Small intestine (tissue), 16 donors: Measurements from ENCODE around the gene SCUBE2. TPM values are rescaled to one million over a fixed set of nuclear protein-coding genes. Genes with fewer than 3 reads are reported as not detected.

Experiments used
- DNase-seq, 2 donors: peaks; one replicate each; pipeline versions ENCODE4 v3.0.0 to v3.0.0-alpha.2; 2013
- FAIRE-seq: peaks from 2 replicates; lab custom pipeline; 2012; peaks lifted over from hg19 to GRCh38; lab: Jason Lieb, UNC
- H3K27ac ChIP-seq, 3 donors: one replicate each; pipeline ENCODE4 v1.5.1; 2013; ENCODE audit warnings: low read length in 2 of 3, mild to moderate bottlenecking in 2 of 3, control low read depth in 1 of 3, inconsistent platforms in 1 of 3, low read depth in 1 of 3, moderate library complexity in 1 of 3
- H3K27me3 ChIP-seq, 3 donors: one replicate each; pipeline ENCODE4 v1.6.1; 2013; ENCODE audit warnings: low read length in 3 of 3, inconsistent platforms in 1 of 3; ENCODE audit not compliant: control insufficient read depth in 3 of 3, insufficient read depth in 3 of 3
- H3K36me3 ChIP-seq, 3 donors: one replicate each; pipeline ENCODE4 v1.6.1; 2013; ENCODE audit warnings: low read length in 3 of 3, inconsistent platforms in 1 of 3, low read depth in 1 of 3, mild to moderate bottlenecking in 1 of 3, moderate library complexity in 1 of 3; ENCODE audit not compliant: control insufficient read depth in 3 of 3, insufficient read depth in 2 of 3
- H3K4me1 ChIP-seq, 3 donors: one replicate each; pipeline ENCODE4 v1.6.1; 2013; ENCODE audit warnings: low read length in 2 of 3, inconsistent platforms in 1 of 3, low read depth in 1 of 3, mild to moderate bottlenecking in 1 of 3, moderate library complexity in 1 of 3; ENCODE audit not compliant: control insufficient read depth in 3 of 3, insufficient read depth in 2 of 3
- H3K4me3 ChIP-seq, 3 donors: one replicate each; pipeline ENCODE4 v1.5.1; 2013; ENCODE audit warnings: low read length in 3 of 3, control low read depth in 1 of 3, inconsistent platforms in 1 of 3, low read depth in 1 of 3, mild to moderate bottlenecking in 1 of 3, moderate library complexity in 1 of 3
- H3K9me3 ChIP-seq, 2 donors: one replicate each; pipeline ENCODE4 v1.6.1; 2013; ENCODE audit warnings: low read depth in 1 of 2, low read length in 1 of 2; ENCODE audit not compliant: control insufficient read depth in 2 of 2, insufficient read depth in 1 of 2
- WGBS, 3 donors: extraction: QIAGEN DNeasy Blood & Tissue Kit; methylation state at CpG; one replicate each; pipeline ENCODE4 v1.1.7; 2013; 5-methylcytosine and 5-hydroxymethylcytosine counted together
- long read RNA-seq, 10 donors: transcript quantifications; one replicate each; lab custom pipeline, GENCODE V29; 2026
- polyA plus RNA-seq, 4 donors: library from polyadenylated mRNA; stranded (reverse) in 3 of 4; unstranded in 1 of 4; fragments of 200-250 nt in 3 of 4; fragments of 120-200 nt in 1 of 4; gene quantifications; one replicate each; pipeline versions ENCODE4 v1.2.1 to v1.2.3, GENCODE V29; 2013
- donor health status: healthy with polysubstance abuse.
- donor health status: control.
- donor health status: control.
- donor health status: Bipolar disorder and iron deficiency.
- donor health status: healthy.

Gene SCUBE2
- 1 to 10 TPM in 2 of 4 donors, under 1 TPM in 1, not detected in 1; under 0.01 to 8.8 (median 4.9) TPM for polyA plus RNA-seq
- long read RNA-seq, donor 1, full-length matches to known transcripts, result 6 of 6 reads
- long read RNA-seq, donor 1, partial matches to known transcripts, result 0 of 6 reads
- long read RNA-seq, donor 1, other reads (novel, unspliced or antisense), result 0 of 6 reads
- long read RNA-seq, donor 2, result 0 reads
- long read RNA-seq, donor 3, partial matches to known transcripts, result 0 of 1 reads
- long read RNA-seq, donor 3, other reads (novel, unspliced or antisense), result 0 of 1 reads
- long read RNA-seq, donor 4, result 0 reads
- long read RNA-seq, donor 5, full-length matches to known transcripts, result 2 of 2 reads
- long read RNA-seq, donor 5, partial matches to known transcripts, result 0 of 2 reads
- long read RNA-seq, donor 5, other reads (novel, unspliced or antisense), result 0 of 2 reads
- long read RNA-seq, donor 6, result 0 reads
- long read RNA-seq, donor 7, result 0 reads
- long read RNA-seq, donor 8, result 0 reads
- long read RNA-seq, donor 9, partial matches to known transcripts, result 0 of 1 reads
- long read RNA-seq, donor 9, other reads (novel, unspliced or antisense), result 0 of 1 reads
- long read RNA-seq, donor 10, result 0 reads

GRCh38 chr11:9091044-9091922 lies at the start of gene SCUBE2:
Gene SCUBE2 (minus strand): TSS chr11:9091599. CDS start chr11:9091528, 71 bp downstream.
- 1 to 3% (median 2%) methylated on average over 50 to 113 of the region's 113 CpGs for WGBS, 3 donors
- Histone ChIP-seq H3K9me3 (no peaks in the 10 kb centered on the region), H3K4me3 (peak within 1 kb of the TSS in 2 of 3 donors; percentile 34 to 53), H3K27me3 (peaks cover 0 to 25% (median 5%) of the 10 kb centered on the region in 3 donors), H3K36me3 (no peaks in the 10 kb centered on the region), H3K4me1 (peaks cover 0 to 12% (median 3%) of the 10 kb centered on the region in 3 donors), H3K27ac (no peak within 1 kb of the TSS)
- DNase-seq, result peak in 1 of 2 donors; percentile 44
- FAIRE-seq, result no peak

GRCh38 chr11:9141186-9141585 lies 49.8 kb upstream of the SCUBE2 start:
- no peak for FAIRE-seq
- WGBS, 3 donors, result 88 to 93% (median 93%) methylated on average over 7 of the region's 7 CpGs

DNA sequence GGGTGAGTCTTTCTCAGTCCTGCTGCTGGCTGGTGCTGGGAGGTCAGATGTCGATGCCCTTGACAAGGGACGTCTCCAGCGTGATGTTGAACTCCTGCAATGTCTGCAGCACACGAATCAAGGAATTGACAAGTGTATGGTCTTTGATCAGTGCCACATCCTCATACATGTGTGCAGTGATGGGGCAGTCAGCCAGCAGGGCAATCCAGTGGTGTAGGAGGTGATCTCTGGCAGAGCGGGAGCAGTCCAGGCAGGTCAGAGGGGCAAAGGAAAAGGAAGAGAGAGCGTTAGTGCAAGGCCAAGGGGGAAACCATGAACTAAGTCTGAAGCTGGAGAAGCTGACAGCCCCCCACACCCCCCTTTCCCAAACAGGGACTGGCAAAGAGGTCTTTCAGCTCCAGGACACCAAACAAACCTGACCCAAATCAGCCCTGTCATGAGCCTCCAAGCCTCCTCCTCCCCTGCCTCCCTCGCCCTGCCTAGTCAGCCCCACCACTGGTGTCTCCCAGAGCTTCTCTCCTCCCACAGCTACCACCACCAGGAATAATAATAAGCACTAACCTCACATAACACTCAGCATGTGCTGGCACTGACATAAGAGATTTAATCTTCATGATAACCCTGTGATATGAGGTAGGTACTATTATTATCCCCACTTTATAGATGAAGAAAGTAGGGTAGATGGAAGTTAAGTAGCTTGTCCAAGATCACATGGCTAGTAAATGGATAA lies 48.4 kb upstream of the SCUBE2 start:
- Histone ChIP-seq H3K9me3 (no peaks in the 10 kb centered on the region), H3K36me3 (peaks cover 0 to 51% (median 0%) of the 10 kb centered on the region in 3 donors), H3K27ac (no peak overlapping the region), H3K4me1 (no peaks in the 10 kb centered on the region), H3K4me3 (no peak overlapping the region), H3K27me3 (no peaks in the 10 kb centered on the region)
- 71 to 84% (median 77%) methylated on average over 7 of the region's 7 CpGs for WGBS, 3 donors
- FAIRE-seq, result no peak
- DNase-seq, result no peak

More at GRCh38 chr11:9141186-9141585, 49.8 kb upstream of the SCUBE2 start:
- no peak for DNase-seq
- Histone ChIP-seq H3K27ac (no peak overlapping the region), H3K27me3 (no peaks in the 10 kb centered on the region), H3K4me3 (no peak overlapping the region), H3K9me3 (no peaks in the 10 kb centered on the region), H3K4me1 (no peaks in the 10 kb centered on the region), H3K36me3 (peaks cover 0 to 60% (median 0%) of the 10 kb centered on the region in 3 donors)

GRCh38 chr11:9138612-9139579 lies 47.5 kb upstream of the SCUBE2 start:
- WGBS, 3 donors, result 61 to 66% (median 64%) methylated on average over 18 of the region's 18 CpGs
- no peak overlapping the region for H3K27ac ChIP-seq
- DNase-seq (no peak), FAIRE-seq (no peak)
- H3K36me3 ChIP-seq, result peaks cover 0 to 43% (median 0%) of the 10 kb centered on the region in 3 donors
- H3K4me1 ChIP-seq, result no peaks in the 10 kb centered on the region
- no peak overlapping the region for H3K4me3 ChIP-seq
- H3K9me3 ChIP-seq, result no peaks in the 10 kb centered on the region
- H3K27me3 ChIP-seq, result no peaks in the 10 kb centered on the region

GRCh38 chr11:9138133-9138453 lies 46.7 kb upstream of the SCUBE2 start:
- no peak overlapping the region for H3K4me3 ChIP-seq
- peaks cover 0 to 35% (median 0%) of the 10 kb centered on the region in 3 donors for H3K36me3 ChIP-seq
- no peak for DNase-seq
- no peaks in the 10 kb centered on the region for H3K9me3 ChIP-seq
- FAIRE-seq, result no peak
- 72 to 77% (median 76%) methylated on average over 3 of the region's 3 CpGs for WGBS, 3 donors
- no peaks in the 10 kb centered on the region for H3K4me1 ChIP-seq
- H3K27me3 ChIP-seq, result no peaks in the 10 kb centered on the region
- no peak overlapping the region for H3K27ac ChIP-seq

GRCh38 chr11:9137293-9138132 lies 46.1 kb upstream of the SCUBE2 start:
- Histone ChIP-seq H3K27ac (peak overlapping the region in 1 of 3 donors; percentile 7), H3K4me3 (no peak overlapping the region), H3K36me3 (peaks cover 0 to 32% (median 0%) of the 10 kb centered on the region in 3 donors), H3K27me3 (no peaks in the 10 kb centered on the region), H3K4me1 (no peaks in the 10 kb centered on the region), H3K9me3 (no peaks in the 10 kb centered on the region)
- DNase-seq, result peak; percentile 78 to 89
- no peak for FAIRE-seq
- 5 to 19% (median 15%) methylated on average over 10 of the region's 10 CpGs for WGBS, 3 donors
